ENCODE results near the gene CDC34. TPM values are rescaled to one million over a fixed set of nuclear protein-coding genes. Genes with fewer than 3 reads are reported as not detected.

Gene CDC34
- total and polyA plus RNA-seq, 9 of the 15 experiments (the other 6 are each of a cell fraction or from before 2014, with no cell fraction given), result 0.80 to 203 (median 65.5) TPM

DNA sequence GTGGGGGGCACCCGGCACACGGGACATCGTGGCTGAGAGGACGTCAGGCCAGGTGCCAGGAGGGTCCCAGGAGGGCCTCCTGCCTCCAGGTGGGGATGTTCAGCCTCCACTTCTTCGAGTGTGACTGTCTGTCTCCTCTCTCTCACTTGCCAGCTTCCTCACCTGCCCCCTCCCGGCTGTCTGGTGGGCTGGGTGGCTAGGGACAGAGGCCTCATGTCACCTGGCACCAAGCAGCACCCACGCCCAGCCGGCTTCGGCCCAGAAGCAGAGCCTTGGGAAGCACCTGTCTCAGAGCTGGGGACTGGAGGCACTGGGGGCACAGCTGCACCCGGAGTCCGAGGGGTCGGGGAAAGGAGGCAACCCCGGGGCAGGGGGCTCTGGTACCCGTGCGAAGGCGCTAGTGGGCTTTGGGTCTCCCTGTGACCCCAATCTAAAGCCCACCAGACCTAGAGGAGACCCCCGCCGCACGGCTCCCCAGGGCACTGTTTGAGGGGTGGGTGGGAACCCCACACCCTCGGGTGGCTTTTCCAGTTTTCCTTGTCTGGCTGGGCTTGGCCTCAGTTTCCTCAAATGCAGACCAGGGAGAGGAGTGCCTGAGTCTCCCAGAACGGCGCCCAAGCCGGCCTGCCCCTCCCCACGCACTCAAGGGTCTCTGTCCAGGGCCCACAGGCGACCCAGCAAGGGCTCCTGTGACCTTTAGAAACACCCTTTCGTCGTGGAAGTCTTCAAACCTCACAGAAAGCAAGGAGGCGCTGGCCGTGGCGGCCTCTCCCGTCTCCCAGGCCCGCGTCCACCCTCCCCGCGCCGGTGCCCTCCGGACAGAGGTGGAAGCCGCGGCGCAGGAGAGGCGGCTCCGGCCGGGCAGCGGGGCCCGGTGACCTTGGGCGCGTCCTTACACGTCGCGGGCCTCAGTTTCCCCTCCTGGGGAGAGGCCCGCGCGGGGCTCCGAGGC is 57.5 kb downstream of the CDC34 start (continued):
- TF ChIP-seq, protein P1, sequence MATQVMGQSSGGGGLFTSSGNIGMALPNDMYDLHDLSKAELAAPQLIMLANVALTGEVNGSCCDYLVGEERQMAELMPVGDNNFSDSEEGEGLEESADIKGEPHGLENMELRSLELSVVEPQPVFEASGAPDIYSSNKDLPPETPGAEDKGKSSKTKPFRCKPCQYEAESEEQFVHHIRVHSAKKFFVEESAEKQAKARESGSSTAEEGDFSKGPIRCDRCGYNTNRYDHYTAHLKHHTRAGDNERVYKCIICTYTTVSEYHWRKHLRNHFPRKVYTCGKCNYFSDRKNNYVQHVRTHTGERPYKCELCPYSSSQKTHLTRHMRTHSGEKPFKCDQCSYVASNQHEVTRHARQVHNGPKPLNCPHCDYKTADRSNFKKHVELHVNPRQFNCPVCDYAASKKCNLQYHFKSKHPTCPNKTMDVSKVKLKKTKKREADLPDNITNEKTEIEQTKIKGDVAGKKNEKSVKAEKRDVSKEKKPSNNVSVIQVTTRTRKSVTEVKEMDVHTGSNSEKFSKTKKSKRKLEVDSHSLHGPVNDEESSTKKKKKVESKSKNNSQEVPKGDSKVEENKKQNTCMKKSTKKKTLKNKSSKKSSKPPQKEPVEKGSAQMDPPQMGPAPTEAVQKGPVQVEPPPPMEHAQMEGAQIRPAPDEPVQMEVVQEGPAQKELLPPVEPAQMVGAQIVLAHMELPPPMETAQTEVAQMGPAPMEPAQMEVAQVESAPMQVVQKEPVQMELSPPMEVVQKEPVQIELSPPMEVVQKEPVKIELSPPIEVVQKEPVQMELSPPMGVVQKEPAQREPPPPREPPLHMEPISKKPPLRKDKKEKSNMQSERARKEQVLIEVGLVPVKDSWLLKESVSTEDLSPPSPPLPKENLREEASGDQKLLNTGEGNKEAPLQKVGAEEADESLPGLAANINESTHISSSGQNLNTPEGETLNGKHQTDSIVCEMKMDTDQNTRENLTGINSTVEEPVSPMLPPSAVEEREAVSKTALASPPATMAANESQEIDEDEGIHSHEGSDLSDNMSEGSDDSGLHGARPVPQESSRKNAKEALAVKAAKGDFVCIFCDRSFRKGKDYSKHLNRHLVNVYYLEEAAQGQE (IDR thresholded peaks at IDR 0.05; ENCODE audit: borderline replicate concordance), result no peak
- TF ChIP-seq, protein P1 (CRISPR knock-in tag; IDR thresholded peaks at IDR 0.05; ENCODE audit: low read depth), result 0 out of 2 replicates have a peak, but pooled peaks have one; percentile 41
- TF ChIP-seq HNRNPUL1 (IDR thresholded peaks at IDR 0.05; ENCODE audit: low read length) (no peak), ZFP36 (IDR thresholded peaks at IDR 0.05; ENCODE audit: low read depth, low read length, partially characterized antibody) (no peak), TCFL5 (CRISPR knock-in tag; conservative IDR thresholded peaks at IDR 0.05) (no peak)
- TF ChIP-seq, protein P2, sequence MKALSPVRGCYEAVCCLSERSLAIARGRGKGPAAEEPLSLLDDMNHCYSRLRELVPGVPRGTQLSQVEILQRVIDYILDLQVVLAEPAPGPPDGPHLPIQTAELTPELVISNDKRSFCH (CRISPR knock-in tag; IDR thresholded peaks at IDR 0.05), result no peak
- TF ChIP-seq, protein P2 (tag; IDR thresholded peaks at IDR 0.05), result 0 out of 2 replicates have a peak, but pooled peaks have one; percentile 31
- TF ChIP-seq, protein P3, sequence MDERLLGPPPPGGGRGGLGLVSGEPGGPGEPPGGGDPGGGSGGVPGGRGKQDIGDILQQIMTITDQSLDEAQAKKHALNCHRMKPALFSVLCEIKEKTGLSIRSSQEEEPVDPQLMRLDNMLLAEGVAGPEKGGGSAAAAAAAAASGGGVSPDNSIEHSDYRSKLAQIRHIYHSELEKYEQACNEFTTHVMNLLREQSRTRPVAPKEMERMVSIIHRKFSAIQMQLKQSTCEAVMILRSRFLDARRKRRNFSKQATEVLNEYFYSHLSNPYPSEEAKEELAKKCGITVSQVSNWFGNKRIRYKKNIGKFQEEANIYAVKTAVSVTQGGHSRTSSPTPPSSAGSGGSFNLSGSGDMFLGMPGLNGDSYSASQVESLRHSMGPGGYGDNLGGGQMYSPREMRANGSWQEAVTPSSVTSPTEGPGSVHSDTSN (CRISPR knock-in tag; IDR thresholded peaks at IDR 0.05; ENCODE audit: low read depth), result no peak
- TF ChIP-seq, protein P3 (tag; conservative IDR thresholded peaks at IDR 0.05; ENCODE audit: low read depth), result no peak

Data from K562 (cell line).